ENCODE results near the gene CRTC2.

- TF ChIP-seq CTCF (IDR thresholded peaks at IDR 0.05) (no peak), POLR2A (IDR thresholded peaks at IDR 0.05) (no peak)
Measured at GRCh38 chr1:153968000-153968363, 9.6 kb upstream of the CRTC2 start.

All from adrenal gland (tissue), 5 donors.